Measurements from ENCODE around the gene CRTAP.
A peak's percentile ranks its signal among the peaks of the same experiment; 100 is the strongest.
"Not testable (repeated sequence)": the region's sequence is repeated elsewhere in the genome, so short reads cannot be mapped to it uniquely, and the experiment has no call there.

Gene CRTAP

DNA sequence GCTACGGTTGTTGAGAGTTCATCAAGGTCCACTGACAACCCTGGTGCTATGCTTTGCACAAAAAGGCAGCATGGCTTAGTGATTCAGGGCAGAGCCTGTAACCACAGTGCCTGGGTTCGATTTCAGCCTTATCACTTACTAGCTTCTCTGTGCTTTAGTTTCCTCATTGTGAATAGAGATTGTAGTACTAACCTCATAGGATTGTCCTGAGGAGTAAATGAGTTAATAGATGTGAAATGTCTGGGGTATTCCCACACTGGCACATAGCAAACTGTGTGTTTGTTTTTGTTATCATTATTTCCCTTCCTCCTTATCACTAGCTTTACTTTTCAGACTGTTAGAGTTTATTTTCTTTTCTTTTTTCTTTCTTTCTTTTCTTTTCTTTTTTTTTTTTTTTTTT lies 16.3 kb downstream of the CRTAP start:
- TF ChIP-seq, protein P1, sequence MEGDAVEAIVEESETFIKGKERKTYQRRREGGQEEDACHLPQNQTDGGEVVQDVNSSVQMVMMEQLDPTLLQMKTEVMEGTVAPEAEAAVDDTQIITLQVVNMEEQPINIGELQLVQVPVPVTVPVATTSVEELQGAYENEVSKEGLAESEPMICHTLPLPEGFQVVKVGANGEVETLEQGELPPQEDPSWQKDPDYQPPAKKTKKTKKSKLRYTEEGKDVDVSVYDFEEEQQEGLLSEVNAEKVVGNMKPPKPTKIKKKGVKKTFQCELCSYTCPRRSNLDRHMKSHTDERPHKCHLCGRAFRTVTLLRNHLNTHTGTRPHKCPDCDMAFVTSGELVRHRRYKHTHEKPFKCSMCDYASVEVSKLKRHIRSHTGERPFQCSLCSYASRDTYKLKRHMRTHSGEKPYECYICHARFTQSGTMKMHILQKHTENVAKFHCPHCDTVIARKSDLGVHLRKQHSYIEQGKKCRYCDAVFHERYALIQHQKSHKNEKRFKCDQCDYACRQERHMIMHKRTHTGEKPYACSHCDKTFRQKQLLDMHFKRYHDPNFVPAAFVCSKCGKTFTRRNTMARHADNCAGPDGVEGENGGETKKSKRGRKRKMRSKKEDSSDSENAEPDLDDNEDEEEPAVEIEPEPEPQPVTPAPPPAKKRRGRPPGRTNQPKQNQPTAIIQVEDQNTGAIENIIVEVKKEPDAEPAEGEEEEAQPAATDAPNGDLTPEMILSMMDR (conservative IDR thresholded peaks at IDR 0.05): no peak
- no peak overlapping the region for H3K27ac ChIP-seq

GRCh38 chr3:33131331-33132018 lies 17.7 kb downstream of the CRTAP start:
- TF ChIP-seq, protein P1 (conservative IDR thresholded peaks at IDR 0.05): peak; percentile 86
- H3K27ac ChIP-seq: peak overlapping the region; percentile 5; the same call in 1 of the 2 replicates

- no peak overlapping the region for H3K27ac ChIP-seq
- TF ChIP-seq, protein P1 (conservative IDR thresholded peaks at IDR 0.05): 0 out of 2 replicates have a peak, but pooled peaks have one; percentile 39
Observed at GRCh38 chr3:33132019-33132360, 18.2 kb downstream of the CRTAP start.

DNA sequence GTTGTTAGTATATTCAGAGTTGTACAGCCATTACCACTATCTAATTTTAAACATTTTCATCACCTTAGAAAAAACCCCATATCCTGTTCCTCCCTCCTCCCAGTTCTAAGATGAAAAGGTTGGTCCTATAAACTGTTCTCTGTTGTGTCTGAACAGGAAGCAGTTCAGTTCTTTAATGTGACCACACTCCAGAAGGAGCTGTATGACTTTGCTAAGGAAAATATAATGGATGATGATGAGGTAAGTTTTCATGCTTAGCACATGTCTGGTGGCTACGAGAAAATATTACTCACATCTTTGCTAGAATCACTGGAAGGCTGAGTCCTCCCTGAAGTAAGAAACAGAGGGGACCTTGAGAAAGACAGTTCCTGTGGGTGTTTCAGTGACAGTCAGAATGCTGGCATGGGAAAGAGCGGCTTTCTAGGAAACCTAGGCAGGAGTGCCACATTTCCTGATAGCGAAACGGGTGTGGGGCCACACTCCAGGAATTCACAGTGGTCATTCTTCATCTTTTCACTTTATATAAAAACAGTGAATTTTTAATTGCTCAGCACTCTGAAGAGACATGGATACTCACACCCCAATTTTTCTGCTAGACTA lies 20.3 kb downstream of the CRTAP start:
- TF ChIP-seq, protein P1 (conservative IDR thresholded peaks at IDR 0.05): no peak

DNA sequence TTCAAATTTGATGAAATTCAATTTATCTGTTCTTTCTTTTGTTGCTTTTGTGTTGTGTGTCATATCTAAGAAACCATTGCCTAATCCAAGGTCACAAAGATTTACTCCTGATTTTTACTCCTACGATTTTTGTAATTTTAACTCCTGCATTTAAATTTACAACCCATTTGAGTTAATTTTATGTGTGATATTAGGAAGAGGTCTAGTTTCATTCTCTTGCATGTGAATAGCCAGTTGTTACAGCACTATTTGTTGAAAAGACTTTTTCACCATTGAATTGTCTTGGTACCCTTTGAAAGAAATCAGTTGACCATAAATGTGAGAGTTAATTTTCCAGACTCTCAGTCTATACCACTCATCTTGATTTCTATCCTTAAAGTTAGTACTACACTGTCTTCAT lies 23.9 kb downstream of the CRTAP start:
- TF ChIP-seq, protein P1 (conservative IDR thresholded peaks at IDR 0.05): no peak

More for the DNA sequence above, 20.3 kb downstream of the CRTAP start:
- no peak overlapping the region for H3K27ac ChIP-seq

DNA sequence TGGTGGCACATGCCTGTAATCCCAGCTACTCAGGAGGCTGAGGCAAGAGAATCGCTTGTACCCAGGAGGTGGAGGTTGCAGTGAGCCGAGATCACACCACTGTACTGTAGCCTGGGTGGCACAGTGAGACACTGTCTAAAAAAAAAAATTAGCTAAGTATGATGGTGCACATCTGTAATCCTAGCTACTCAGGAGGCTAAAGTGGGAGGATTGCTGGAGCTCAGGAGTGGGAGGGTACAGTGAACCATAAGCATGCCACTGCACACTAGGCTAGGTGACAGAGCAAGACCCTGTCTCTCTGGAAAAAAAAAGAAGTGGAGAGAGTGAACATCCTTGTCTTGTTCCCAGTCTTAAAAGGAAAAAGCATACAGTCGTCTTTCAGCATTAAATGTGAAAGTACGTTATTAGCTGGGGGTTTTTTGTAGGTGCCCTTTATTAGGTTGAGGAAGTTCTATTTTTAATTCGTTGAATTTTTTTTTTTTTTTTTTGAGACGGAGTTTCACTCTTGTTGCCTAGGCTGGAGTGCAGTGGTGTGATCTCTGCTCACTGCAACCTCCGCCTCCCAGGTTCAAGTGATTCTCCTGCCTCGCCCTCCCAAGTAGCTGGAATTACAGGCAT lies 25.3 kb downstream of the CRTAP start:
- not testable (repeated sequence) for H3K27ac ChIP-seq

More for the DNA sequence above, 23.9 kb downstream of the CRTAP start:
- no peak overlapping the region for H3K27ac ChIP-seq

DNA sequence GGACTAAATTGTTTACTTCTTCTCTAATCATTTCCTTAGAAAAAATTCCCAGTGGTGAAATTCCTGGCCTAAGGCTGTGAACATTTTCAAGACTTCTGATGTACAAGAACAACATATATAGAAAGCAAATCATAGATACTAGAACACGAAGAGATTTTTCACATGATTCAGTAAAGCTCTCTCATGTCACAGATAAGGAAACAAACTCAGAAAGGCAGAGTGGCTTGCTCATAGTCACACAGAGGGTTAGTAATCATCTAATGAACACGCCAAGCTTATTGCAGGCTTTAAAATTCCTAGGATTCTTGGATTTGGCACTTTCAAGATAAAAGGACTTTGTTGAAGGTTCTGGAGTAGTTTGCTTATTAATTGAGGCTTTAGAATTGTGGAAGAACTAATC lies 26.2 kb downstream of the CRTAP start:
- no peak overlapping the region for H3K27ac ChIP-seq
- TF ChIP-seq, protein P1 (conservative IDR thresholded peaks at IDR 0.05): no peak

GRCh38 chr3:33141006-33141405 lies 27.2 kb downstream of the CRTAP start:
- TF ChIP-seq, protein P1 (conservative IDR thresholded peaks at IDR 0.05): no peak
- H3K27ac ChIP-seq: no peak overlapping the region

Data from VCaP (cell line).